GM12875 (cell line): ENCODE data around the gene IL17D.
"Not testable (repeated sequence)": the region's sequence is repeated elsewhere in the genome, so short reads cannot be mapped to it uniquely, and the experiment has no call there.

Experiments
- H3K4me3 ChIP-seq: one replicate; pipeline ENCODE4 v1.5.1; 2011; ENCODE audit warnings: low read depth, low read length, control low read depth
- CTCF ChIP-seq: IDR thresholded peaks from 2 replicates; pipeline ENCODE4 v1.5.1; 2011; ENCODE audit warnings: low read depth, mild to moderate bottlenecking, control low read depth, inconsistent platforms, low read length, moderate library complexity, borderline replicate concordance; ENCODE audit not compliant: insufficient read depth

Gene IL17D

GRCh38 chr13:20680416-20681080, 23.0 kb upstream of the IL17D start:
- no peak for TF ChIP-seq CTCF

GRCh38 chr13:20681481-20681880, 22.0 kb upstream of the IL17D start:
- H3K4me3 ChIP-seq, result not testable (repeated sequence)

More at GRCh38 chr13:20680416-20681080, 23.0 kb upstream of the IL17D start:
- H3K4me3 ChIP-seq, result no peak overlapping the region

- no peak for TF ChIP-seq CTCF
- no peak overlapping the region for H3K4me3 ChIP-seq
Measured at GRCh38 chr13:20682061-20682460, 21.4 kb upstream of the IL17D start.

GRCh38 chr13:20684041-20684440, 19.5 kb upstream of the IL17D start:
- H3K4me3 ChIP-seq, result no peak overlapping the region
- TF ChIP-seq CTCF, result no peak

- TF ChIP-seq CTCF, result no peak
- H3K4me3 ChIP-seq, result no peak overlapping the region
Measured at GRCh38 chr13:20684546-20684945, 19.0 kb upstream of the IL17D start.

- no peak for TF ChIP-seq CTCF
- H3K4me3 ChIP-seq, result no peak overlapping the region
Measured at GRCh38 chr13:20685092-20685491, 18.4 kb upstream of the IL17D start.

GRCh38 chr13:20686167-20686566, 17.3 kb upstream of the IL17D start:
- H3K4me3 ChIP-seq, result no peak overlapping the region
- TF ChIP-seq CTCF, result no peak

- no peak overlapping the region for H3K4me3 ChIP-seq
- no peak for TF ChIP-seq CTCF
Measured at GRCh38 chr13:20686863-20687579, 16.5 kb upstream of the IL17D start.
